Neural progenitor cell (in vitro differentiated cells): ENCODE results near the gene LRRC7. TPM values are rescaled to one million over a fixed set of nuclear protein-coding genes. Genes with fewer than 3 reads are reported as not detected.
"Not testable (repeated sequence)": the region's sequence is repeated elsewhere in the genome, so short reads cannot be mapped to it uniquely, and the experiment has no call there.

Experiments used
- DNase-seq: peaks from one replicate; pipeline ENCODE4 v3.0.0-alpha.2; 2016; ENCODE audit warnings: low spot score
- H2AFZ ChIP-seq: fragments of 200-600 bp; sonication (generic); replicated peaks from 2 replicates; pipeline ENCODE4 v1.6.1; 2016; ENCODE audit warnings: antibody characterized with exemption
- H3F3A ChIP-seq: fragments of 200-600 bp; sonication (generic); 2 replicates; pipeline ENCODE4 v1.6.1; 2016; ENCODE audit warnings: antibody characterized with exemption, low read depth
- H3K27ac ChIP-seq: fragments of 200-600 bp; sonication (generic); 2 replicates; pipeline ENCODE4 v1.5.1; 2016; ENCODE audit warnings: mild to moderate bottlenecking
- H3K27me3 ChIP-seq: fragments of 200-600 bp; sonication (generic); 2 replicates; pipeline ENCODE4 v1.6.1; 2016; ENCODE audit warnings: mild to moderate bottlenecking, moderate library complexity
- H3K36me3 ChIP-seq: fragments of 200-600 bp; sonication (generic); 2 replicates; pipeline ENCODE4 v1.5.1; 2016
- H3K4me1 ChIP-seq: fragments of 200-600 bp; sonication (generic); 2 replicates; pipeline ENCODE4 v1.6.1; 2016; ENCODE audit warnings: mixed run types
- H3K4me2 ChIP-seq: fragments of 200-600 bp; sonication (generic); 2 replicates; pipeline ENCODE4 v1.6.1; 2016
- H3K4me3 ChIP-seq: fragments of 200-600 bp; sonication (generic); 2 replicates; pipeline ENCODE4 v1.5.1; 2016
- H3K79me2 ChIP-seq: fragments of 200-600 bp; sonication (generic); 2 replicates; pipeline ENCODE4 v1.6.1; 2016; ENCODE audit warnings: low read depth
- H3K9ac ChIP-seq: fragments of 200-600 bp; sonication (generic); 2 replicates; pipeline ENCODE4 v1.6.1; 2016
- H3K9me3 ChIP-seq: fragments of 200-600 bp; sonication (generic); 2 replicates; pipeline ENCODE4 v1.5.1; 2016; ENCODE audit warnings: low read depth
- H4K20me1 ChIP-seq: fragments of 200-600 bp; sonication (generic); 2 replicates; pipeline ENCODE4 v1.6.1; 2016; ENCODE audit warnings: low read depth
- H3K27ac Mint-ChIP-seq: 3 replicates; pipeline ENCODE4 v1.8.0; 2021; ENCODE audit warnings: mixed read lengths
- H3K27me3 Mint-ChIP-seq: 2 replicates; pipeline ENCODE4 v1.8.0; 2022; ENCODE audit warnings: low read depth, mild to moderate bottlenecking, inconsistent platforms, moderate library complexity, mixed read lengths; ENCODE audit not compliant: insufficient read depth
- H3K36me3 Mint-ChIP-seq: 3 replicates; pipeline ENCODE4 v1.8.0; 2021; ENCODE audit warnings: mixed read lengths
- H3K4me1 Mint-ChIP-seq: 3 replicates; pipeline ENCODE4 v1.8.0; 2021; ENCODE audit warnings: mixed read lengths
- H3K4me3 Mint-ChIP-seq: 3 replicates; pipeline ENCODE4 v1.8.0; 2021; ENCODE audit warnings: mild to moderate bottlenecking, moderate library complexity, mixed read lengths
- H3K9me3 Mint-ChIP-seq: 3 replicates; pipeline ENCODE4 v1.8.0; 2020; ENCODE audit warnings: mixed read lengths
- EZH2 ChIP-seq: fragments of 200-600 bp; sonication (generic); IDR thresholded peaks from 2 replicates; pipeline ENCODE4 v1.6.1; 2017; ENCODE audit warnings: antibody characterized with exemption, mild to moderate bottlenecking, moderate library complexity
- EZH2phosphoT487 ChIP-seq: fragments of 200-600 bp; sonication (generic); IDR thresholded peaks from 2 replicates; pipeline ENCODE4 v1.6.1; 2017; ENCODE audit warnings: antibody characterized with exemption
- total RNA-seq: library from RNA; depleted of rRNA; stranded (reverse); fragments of >200 nt; gene quantifications from 2 replicates; pipeline ENCODE4 v1.2.3, GENCODE V29; 2015; ENCODE audit warnings: low replicate concordance
- TF ChIP-seq, protein P1 (sequence below): fragments of 200-600 bp; sonication (generic); IDR thresholded peaks from 2 replicates; pipeline ENCODE4 v1.5.1; 2017; ENCODE audit warnings: antibody characterized with exemption, mild to moderate bottlenecking

The LRRC7 gene
- total RNA-seq, 1 donor from 2014 or later, result not detected

DNA sequence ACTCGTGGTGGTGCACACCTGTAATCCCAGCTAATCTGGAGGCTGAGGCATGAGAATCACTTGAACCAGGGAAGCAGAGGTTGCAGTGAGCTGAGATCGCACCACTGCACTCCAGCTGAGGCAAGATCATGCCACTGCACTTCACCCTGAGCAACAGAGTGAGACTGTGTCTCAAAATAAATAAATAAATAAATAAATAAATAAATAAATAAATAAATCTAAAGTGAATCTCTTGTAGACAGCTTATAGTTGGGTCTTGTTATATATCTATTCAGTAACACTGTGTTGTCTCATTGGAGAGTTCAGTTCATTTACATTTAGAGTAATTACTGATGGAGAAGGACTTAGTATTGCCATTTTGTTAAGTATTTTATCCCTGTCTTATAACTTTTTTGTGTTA is 379.2 kb downstream of the LRRC7 start:
- Mint-ChIP-seq H3K4me1 (peaks cover 2% of the 10 kb centered on the region), H3K27ac (no peak overlapping the region), H3K36me3 (no peaks in the 10 kb centered on the region), H3K27me3 (peaks cover 2% of the 10 kb centered on the region), H3K9me3 (peaks cover 3% of the 10 kb centered on the region), H3K4me3 (no peak overlapping the region)
- Histone ChIP-seq H3K4me3 (no peak overlapping the region), H3K79me2 (no peaks in the 10 kb centered on the region), H3K27me3 (no peaks in the 10 kb centered on the region), H3K9me3 (no peaks in the 10 kb centered on the region), H3K9ac (no peak overlapping the region), H3K36me3 (no peaks in the 10 kb centered on the region), H3K4me1 (no peaks in the 10 kb centered on the region), H4K20me1 (no peaks in the 10 kb centered on the region), H3K4me2 (no peak overlapping the region), H3F3A (no peaks in the 10 kb centered on the region), H3K27ac (no peak overlapping the region), H2AFZ (no peak overlapping the region)
- TF ChIP-seq EZH2, result no peak
- TF ChIP-seq, protein P1, sequence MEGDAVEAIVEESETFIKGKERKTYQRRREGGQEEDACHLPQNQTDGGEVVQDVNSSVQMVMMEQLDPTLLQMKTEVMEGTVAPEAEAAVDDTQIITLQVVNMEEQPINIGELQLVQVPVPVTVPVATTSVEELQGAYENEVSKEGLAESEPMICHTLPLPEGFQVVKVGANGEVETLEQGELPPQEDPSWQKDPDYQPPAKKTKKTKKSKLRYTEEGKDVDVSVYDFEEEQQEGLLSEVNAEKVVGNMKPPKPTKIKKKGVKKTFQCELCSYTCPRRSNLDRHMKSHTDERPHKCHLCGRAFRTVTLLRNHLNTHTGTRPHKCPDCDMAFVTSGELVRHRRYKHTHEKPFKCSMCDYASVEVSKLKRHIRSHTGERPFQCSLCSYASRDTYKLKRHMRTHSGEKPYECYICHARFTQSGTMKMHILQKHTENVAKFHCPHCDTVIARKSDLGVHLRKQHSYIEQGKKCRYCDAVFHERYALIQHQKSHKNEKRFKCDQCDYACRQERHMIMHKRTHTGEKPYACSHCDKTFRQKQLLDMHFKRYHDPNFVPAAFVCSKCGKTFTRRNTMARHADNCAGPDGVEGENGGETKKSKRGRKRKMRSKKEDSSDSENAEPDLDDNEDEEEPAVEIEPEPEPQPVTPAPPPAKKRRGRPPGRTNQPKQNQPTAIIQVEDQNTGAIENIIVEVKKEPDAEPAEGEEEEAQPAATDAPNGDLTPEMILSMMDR, result no peak
- no peak for TF ChIP-seq EZH2phosphoT487
- DNase-seq, result no peak

DNA sequence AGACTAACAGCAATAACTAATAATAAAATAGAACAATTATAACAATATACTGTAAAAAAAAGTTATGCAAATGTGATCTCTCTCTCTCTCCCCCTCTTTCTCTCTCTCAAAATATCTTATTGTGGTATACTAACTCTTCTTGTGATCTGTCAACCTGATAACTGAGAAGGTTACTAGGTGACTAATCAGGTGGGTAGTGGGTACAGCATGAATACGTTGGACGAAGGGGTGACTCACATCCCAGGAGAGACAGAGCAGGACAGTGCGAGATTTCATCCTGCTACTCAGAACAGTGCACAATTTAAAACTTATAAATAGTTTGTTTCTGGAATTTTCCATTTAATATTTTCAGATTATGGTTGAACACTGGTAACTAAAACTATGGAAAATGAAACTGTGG is 380.1 kb downstream of the LRRC7 start:
- H3K4me1 Mint-ChIP-seq, result peaks cover 2% of the 10 kb centered on the region
- no peak overlapping the region for H3K4me3 Mint-ChIP-seq
- Histone ChIP-seq H3K9me3 (no peaks in the 10 kb centered on the region), H3K79me2 (no peaks in the 10 kb centered on the region), H3F3A (no peaks in the 10 kb centered on the region), H4K20me1 (no peaks in the 10 kb centered on the region), H3K4me1 (no peaks in the 10 kb centered on the region), H3K36me3 (no peaks in the 10 kb centered on the region), H3K27me3 (no peaks in the 10 kb centered on the region), H3K27ac (no peak overlapping the region), H3K4me2 (no peak overlapping the region), H2AFZ (no peak overlapping the region), H3K4me3 (no peak overlapping the region), H3K9ac (no peak overlapping the region)
- H3K27ac Mint-ChIP-seq, result no peak overlapping the region
- H3K36me3 Mint-ChIP-seq, result no peaks in the 10 kb centered on the region
- no peak for TF ChIP-seq EZH2
- TF ChIP-seq EZH2phosphoT487, result no peak
- TF ChIP-seq, protein P1, result no peak
- H3K9me3 Mint-ChIP-seq, result peaks cover 3% of the 10 kb centered on the region
- peaks cover 2% of the 10 kb centered on the region for H3K27me3 Mint-ChIP-seq
- no peak for DNase-seq

DNA sequence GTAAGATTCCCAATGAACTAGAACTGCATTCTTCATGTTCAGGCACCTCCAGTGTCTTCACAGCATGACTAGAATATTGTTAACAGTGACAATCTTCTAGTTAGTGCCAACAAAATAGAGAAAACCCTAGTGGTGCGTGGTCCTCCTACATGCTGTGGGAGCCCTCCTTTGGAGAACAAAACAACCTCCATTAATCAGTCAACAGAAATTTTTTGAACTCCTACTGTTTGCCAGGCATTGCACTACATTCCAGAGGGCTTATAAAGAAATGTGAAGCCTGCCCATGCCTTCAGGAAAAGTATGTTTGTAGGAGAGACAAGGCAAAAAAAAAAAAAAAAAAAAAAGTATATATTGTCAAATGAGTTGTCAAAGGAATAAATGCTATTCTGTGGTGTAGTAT is 385.0 kb downstream of the LRRC7 start:
- H3K27ac Mint-ChIP-seq, result no peak overlapping the region

DNA sequence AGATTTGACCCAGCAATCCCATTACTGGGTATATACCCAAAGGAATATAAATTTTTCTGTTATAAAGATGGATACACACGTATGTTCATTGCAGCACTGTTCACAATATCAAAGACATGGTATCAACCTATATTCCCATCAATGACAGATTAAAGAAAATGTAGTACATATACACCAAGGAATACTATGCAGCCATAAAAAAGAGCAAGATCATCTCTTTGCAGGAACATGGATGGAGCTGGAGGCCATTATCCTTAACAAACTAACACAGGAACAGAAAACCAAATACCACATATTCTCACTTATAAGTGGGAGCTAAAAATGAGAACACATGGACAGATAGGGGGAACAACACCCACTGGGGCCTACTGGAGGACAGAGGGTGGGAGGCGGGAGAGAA is 394.7 kb downstream of the LRRC7 start:
- H3K4me2 ChIP-seq, H3K4me1 ChIP-seq, H3K9me3 Mint-ChIP-seq, H3K36me3 ChIP-seq, H3K79me2 ChIP-seq, H3K4me3 ChIP-seq, H3K27me3 Mint-ChIP-seq, H3K36me3 Mint-ChIP-seq, H3F3A ChIP-seq, H3K9me3 ChIP-seq, H3K27ac Mint-ChIP-seq, H4K20me1 ChIP-seq, H3K9ac ChIP-seq, DNase-seq, H3K27me3 ChIP-seq, H2AFZ ChIP-seq, H3K4me1 Mint-ChIP-seq, H3K27ac ChIP-seq, H3K4me3 Mint-ChIP-seq: not testable (repeated sequence)

More for the DNA sequence above, 385.0 kb downstream of the LRRC7 start:
- Histone ChIP-seq H2AFZ (no peak overlapping the region), H3K36me3 (no peaks in the 10 kb centered on the region), H4K20me1 (no peaks in the 10 kb centered on the region), H3K9ac (no peak overlapping the region), H3K27me3 (no peaks in the 10 kb centered on the region), H3K4me3 (no peak overlapping the region), H3F3A (no peaks in the 10 kb centered on the region), H3K4me1 (no peaks in the 10 kb centered on the region), H3K9me3 (no peaks in the 10 kb centered on the region), H3K27ac (no peak overlapping the region), H3K79me2 (no peaks in the 10 kb centered on the region), H3K4me2 (no peak overlapping the region)
- Mint-ChIP-seq H3K36me3 (no peaks in the 10 kb centered on the region), H3K4me1 (peaks cover 4% of the 10 kb centered on the region), H3K9me3 (no peaks in the 10 kb centered on the region), H3K27me3 (peaks cover 2% of the 10 kb centered on the region), H3K4me3 (no peak overlapping the region)
- DNase-seq, result peak; percentile 3
- TF ChIP-seq EZH2phosphoT487 (no peak), EZH2 (no peak)
- TF ChIP-seq, protein P1, result no peak
